IMR-90 (cell line): Measurements from ENCODE around the gene MIEF2. TPM values are rescaled to one million over a fixed set of nuclear protein-coding genes. Genes with fewer than 3 reads are reported as not detected.

Experiments
- ATAC-seq: fragments of 200-7000 bp; cut with Tn5 transposase; 2 replicates; pipeline ENCODE4 v1.9.1; 2020; ENCODE audit warnings: low read depth, mild to moderate bottlenecking, moderate library complexity
- BruUV-seq: library from RNA; stranded (reverse); fragments of 400-500 nt; replicated peaks from 2 replicates; lab custom pipeline; 2021; lab: Mats Ljungman, UMichigan
- CTCF ChIA-PET: fragments of 300-600 bp; formaldehyde crosslinking; extraction: SDS; loops from one replicate; lab custom pipeline; 2021; ENCODE audit warnings: antibody characterized with exemption; lab: Yijun Ruan, JAX
- POLR2A ChIA-PET: fragments of 300-600 bp; sonication (Branson Sonifier 250); formaldehyde crosslinking; loops from one replicate; lab custom pipeline; 2022; ENCODE audit warnings: antibody characterized with exemption; ENCODE audit not compliant: unreplicated experiment; lab: Charles Lee
- DNase-seq: peaks from one replicate; pipeline ENCODE4 v3.0.0; 2013
- H2AFZ ChIP-seq: replicated peaks from 2 replicates; pipeline ENCODE3; 2013; ENCODE audit warnings: low read length, mild to moderate bottlenecking; ENCODE audit not compliant: poor library complexity
- H2AK5ac ChIP-seq: 2 replicates; pipeline ENCODE4 v1.6.1; 2013; ENCODE audit warnings: low read depth, low read length, inconsistent platforms
- H2AK9ac ChIP-seq: replicated peaks from 2 replicates; pipeline ENCODE3; 2013; ENCODE audit warnings: mild to moderate bottlenecking, low read depth, low read length, moderate library complexity; ENCODE audit not compliant: poor library complexity
- H2BK120ac ChIP-seq: 2 replicates; pipeline ENCODE4 v1.6.1; 2013; ENCODE audit warnings: low read depth, low read length, inconsistent platforms
- H2BK15ac ChIP-seq: 3 replicates; pipeline ENCODE4 v1.6.1; 2013; ENCODE audit warnings: low read depth, low read length, inconsistent platforms
- H2BK20ac ChIP-seq: 2 replicates; pipeline ENCODE4 v1.6.1; 2013; ENCODE audit warnings: low read depth, mild to moderate bottlenecking, inconsistent platforms, low read length, moderate library complexity
- H2BK5ac ChIP-seq: 2 replicates; pipeline ENCODE4 v1.6.1; 2013; ENCODE audit warnings: mild to moderate bottlenecking, low read depth, low read length, inconsistent platforms; ENCODE audit not compliant: poor library complexity, severe bottlenecking
- H3K14ac ChIP-seq: replicated peaks from 2 replicates; pipeline ENCODE4 v1.6.1; 2013; ENCODE audit warnings: low read depth, low read length, inconsistent platforms
- H3K18ac ChIP-seq: 2 replicates; pipeline ENCODE4 v1.6.1; 2013; ENCODE audit warnings: low read depth, low read length, control low read depth
- H3K23ac ChIP-seq: 2 replicates; pipeline ENCODE4 v1.6.1; 2013; ENCODE audit warnings: low read depth, low read length, inconsistent platforms
- H3K27ac ChIP-seq: 2 replicates; pipeline ENCODE4 v1.5.1; 2013; ENCODE audit warnings: mild to moderate bottlenecking, control low read depth, low read length; ENCODE audit not compliant: insufficient read depth
- H3K27me3 ChIP-seq: 2 replicates; pipeline ENCODE4 v1.6.1; 2013; ENCODE audit warnings: low read length; ENCODE audit not compliant: control insufficient read depth, insufficient read depth
- H3K36me3 ChIP-seq: 2 replicates; pipeline ENCODE4 v1.6.1; 2013; ENCODE audit warnings: low read length, mixed read lengths; ENCODE audit not compliant: control insufficient read depth, insufficient read depth
- H3K4ac ChIP-seq: 2 replicates; pipeline ENCODE4 v1.6.1; 2013; ENCODE audit warnings: low read depth, low read length, inconsistent platforms
- H3K4me1 ChIP-seq: 2 replicates; pipeline ENCODE4 v1.6.1; 2013; ENCODE audit warnings: low read length, mixed read lengths; ENCODE audit not compliant: control insufficient read depth, insufficient read depth
- H3K4me2 ChIP-seq: 2 replicates; pipeline ENCODE4 v1.6.1; 2013; ENCODE audit warnings: low read depth, mild to moderate bottlenecking, control low read depth, low read length, moderate library complexity
- H3K4me3 ChIP-seq: 2 replicates; pipeline ENCODE4 v1.5.1; 2013; ENCODE audit warnings: low read depth, mild to moderate bottlenecking, control low read depth, low read length, moderate library complexity; ENCODE audit not compliant: insufficient read depth
- H3K56ac ChIP-seq: 2 replicates; pipeline ENCODE4 v1.6.1; 2013; ENCODE audit warnings: low read length, inconsistent platforms; ENCODE audit not compliant: insufficient read depth; ENCODE audit errors: extremely low read depth
- H3K79me1 ChIP-seq, 2 experiments: 2 replicates each; pipeline ENCODE4 v1.6.1; 2013; ENCODE audit warnings: low read length in 2 of 2, inconsistent platforms in 1 of 2, low read depth in 1 of 2
- H3K9ac ChIP-seq: 2 replicates; pipeline ENCODE4 v1.6.1; 2013; ENCODE audit warnings: low read depth, low read length, control low read depth
- H3K9me1 ChIP-seq: 2 replicates; pipeline ENCODE4 v1.6.1; 2013; ENCODE audit warnings: low read length, inconsistent platforms; ENCODE audit not compliant: insufficient read depth
- H3K9me3 ChIP-seq: 2 replicates; pipeline ENCODE4 v1.6.1; 2013; ENCODE audit warnings: low read length; ENCODE audit not compliant: control insufficient read depth, insufficient read depth
- H4K20me1 ChIP-seq: 2 replicates; pipeline ENCODE4 v1.6.1; 2013; ENCODE audit warnings: low read length, inconsistent platforms; ENCODE audit not compliant: insufficient read depth
- H4K5ac ChIP-seq: 2 replicates; pipeline ENCODE4 v1.6.1; 2013; ENCODE audit warnings: mild to moderate bottlenecking, low read depth, low read length, control low read depth
- H4K8ac ChIP-seq, 2 experiments: 2 replicates each; pipeline ENCODE4 v1.6.1; 2013; ENCODE audit warnings: low read depth in 2 of 2, low read length in 2 of 2, control low read depth in 1 of 2, inconsistent platforms in 1 of 2
- H4K91ac ChIP-seq: 2 replicates; pipeline ENCODE4 v1.6.1; 2013; ENCODE audit warnings: low read depth, low read length, inconsistent platforms; ENCODE audit not compliant: insufficient read depth
- BHLHE40 ChIP-seq: fragments of 150-350 bp; IDR thresholded peaks from 2 replicates; pipeline ENCODE4 v1.6.1; 2016; ENCODE audit warnings: mild to moderate bottlenecking, low read depth, low read length
- CEBPB ChIP-seq: IDR thresholded peaks from 2 replicates; pipeline ENCODE4 v1.6.1; 2012; ENCODE audit warnings: low read depth, low read length, improper control_type of control experiment
- CHD1 ChIP-seq: IDR thresholded peaks from 2 replicates; pipeline ENCODE4 v1.6.1; 2012; ENCODE audit warnings: low read depth, low read length, improper control_type of control experiment
- CTCF ChIP-seq: conservative IDR thresholded peaks from 2 replicates; pipeline ENCODE4 v1.5.1; 2012; ENCODE audit warnings: mild to moderate bottlenecking, low read depth, low read length, improper control_type of control experiment
- ELK1 ChIP-seq: fragments of 150-350 bp; IDR thresholded peaks from 2 replicates; pipeline ENCODE4 v1.6.1; 2016; ENCODE audit warnings: low read depth, mild to moderate bottlenecking, low read length, moderate library complexity, borderline replicate concordance
- FOS ChIP-seq: fragments of 150-350 bp; IDR thresholded peaks from 2 replicates; pipeline ENCODE4 v1.6.1; 2016; ENCODE audit warnings: low read depth, low read length
- MAFK ChIP-seq: IDR thresholded peaks from 2 replicates; pipeline ENCODE4 v1.6.1; 2012; ENCODE audit warnings: low read depth, low read length, improper control_type of control experiment
- MAZ ChIP-seq: IDR thresholded peaks from 2 replicates; pipeline ENCODE4 v1.6.1; 2012; ENCODE audit warnings: low read depth, mild to moderate bottlenecking, low read length, improper control_type of control experiment, moderate library complexity, borderline replicate concordance
- MXI1 ChIP-seq: IDR thresholded peaks from 2 replicates; pipeline ENCODE4 v1.6.1; 2012; ENCODE audit warnings: low read depth, mild to moderate bottlenecking, low read length, moderate library complexity, borderline replicate concordance
- NFE2L2 ChIP-seq: fragments of 150-350 bp; IDR thresholded peaks from 2 replicates; pipeline ENCODE4 v1.6.1; 2016; ENCODE audit warnings: low read depth, mild to moderate bottlenecking, low read length
- POLR2A ChIP-seq: IDR thresholded peaks from 2 replicates; pipeline ENCODE4 v1.6.1; 2012; ENCODE audit warnings: mild to moderate bottlenecking, low read depth, low read length
- RCOR1 ChIP-seq: IDR thresholded peaks from 2 replicates; pipeline ENCODE4 v1.6.1; 2012; ENCODE audit warnings: mild to moderate bottlenecking, low read length, improper control_type of control experiment; ENCODE audit not compliant: insufficient replicate concordance
- RFX5 ChIP-seq: IDR thresholded peaks from 2 replicates; pipeline ENCODE4 v1.8.0; 2012; ENCODE audit warnings: low read depth, mild to moderate bottlenecking, low read length, moderate library complexity
- SMC3 ChIP-seq: fragments of 150-350 bp; IDR thresholded peaks from 2 replicates; pipeline ENCODE4 v1.6.1; 2016; ENCODE audit warnings: low read depth, mild to moderate bottlenecking, antibody characterized with exemption, low read length, moderate library complexity
- USF2 ChIP-seq: fragments of 150-350 bp; IDR thresholded peaks from 2 replicates; pipeline ENCODE4 v1.6.1; 2017; ENCODE audit warnings: mild to moderate bottlenecking, antibody characterized with exemption, low read length, low read depth
- WGBS, 2 experiments: methylation state at CpG; one replicate each; pipeline versions ENCODE4 v1.1.5 to v1.1.7; 2013; ENCODE audit warnings: missing lambda C conversion rate in 2 of 2; ENCODE audit not compliant: insufficient read length in 1 of 2; ENCODE audit errors: extremely low coverage in 2 of 2; 5-methylcytosine and 5-hydroxymethylcytosine counted together
- dilution Hi-C: fragments of 300-500 bp; cut with HindIII; formaldehyde crosslinking; loops from one replicate; pipeline ENCODE4 v1.14.3; 2018; ENCODE audit warnings: low sequenced_read_pairs; ENCODE audit not compliant: unreplicated experiment
- in situ Hi-C: fragments of 300-500 bp; cut with MboI; formaldehyde crosslinking; loops from 3 replicates; pipeline ENCODE4 v1.14.3; 2019; ENCODE audit warnings: low sequenced_read_pairs, inconsistent platforms, mixed read lengths
- intact Hi-C: fragments of 100-400 bp; cut with micrococcal nuclease; formaldehyde crosslinking; loops from 2 replicates; pipeline ENCODE4 v1.10.0; 2022
- polyA plus RNA-seq, 3 experiments: library from polyadenylated mRNA; depleted of rRNA; stranded (reverse); fragments of >200 nt; gene quantifications; 2 replicates each; pipeline ENCODE4 v1.2.3, GENCODE V29; 2012; ENCODE audit warnings: low replicate concordance in 1 of 3
- total RNA-seq: library from RNA; depleted of rRNA; stranded (reverse); fragments of >200 nt; gene quantifications from 2 replicates; pipeline ENCODE4 v1.2.3, GENCODE V29; 2012

MIEF2 gene
- total and polyA plus RNA-seq, 2 of the 4 experiments (the other 2 are of a cell fraction), result 9.1 to 26.6 TPM

GRCh38 chr17:18218756-18219415, 41.6 kb upstream of the MIEF2 start:
- peak; percentile 69 for ATAC-seq
- H3K23ac ChIP-seq, result no peak overlapping the region
- peak overlapping the region; percentile 3 for H2AK9ac ChIP-seq
- H2AK5ac ChIP-seq, result no peak overlapping the region; the same call in 1 of the 2 replicates
- no peaks in the 10 kb centered on the region for H3K9me3 ChIP-seq
- no peak overlapping the region for H2BK5ac ChIP-seq
- no peak overlapping the region for H2BK15ac ChIP-seq
- H3K9ac ChIP-seq, result no peak overlapping the region
- in situ Hi-C loops (no loop called here), dilution Hi-C loops (no loop called here), intact Hi-C loops (no loop called here)
- no peak overlapping the region; the same call in 1 of the 2 replicates for H3K4ac ChIP-seq
- H3K79me1 ChIP-seq, result no peaks in the 10 kb centered on the region
- H2BK120ac ChIP-seq, result no peak overlapping the region
- no peaks in the 10 kb centered on the region for H3K27me3 ChIP-seq
- H3K9me1 ChIP-seq, result peaks cover 14% of the 10 kb centered on the region
- peak overlapping the region in 1 of 2 experiments; percentile 52; a peak in 1 of 4 replicates for H4K8ac ChIP-seq
- ChIA-PET CTCF (interaction anchor here (0.6 kb wide), 1 partner anchor 132 kb away, joined by 3 read pairs; no protein-coding TSS in a partner anchor), POLR2A (no interaction called here)
- H4K91ac ChIP-seq, result no peak overlapping the region
- no peak overlapping the region for H3K56ac ChIP-seq
- H2BK20ac ChIP-seq, result peak overlapping the region; percentile 9; the same call in 1 of the 2 replicates
- DNase-seq, result peak; percentile 63
- 0% methylated on average over 1 of the region's 4 CpGs; no CpG with 5 or more reads in 1 of the 2 experiments for WGBS, 2 experiments
- no peak overlapping the region for H3K14ac ChIP-seq
- H3K18ac ChIP-seq, result no peak overlapping the region; the same call in 1 of the 2 replicates
- no TSS peak for BruUV-seq
- no peaks in the 10 kb centered on the region for H3K36me3 ChIP-seq
- H3K4me2 ChIP-seq, result no peak overlapping the region; the same call in 1 of the 2 replicates
- H3K4me1 ChIP-seq, result peaks cover 12% of the 10 kb centered on the region
- no peak overlapping the region for H3K27ac ChIP-seq
- peak overlapping the region; percentile 71 for H2AFZ ChIP-seq
- H3K4me3 ChIP-seq, result no peak overlapping the region
- 0 out of 2 replicates have a peak, but pooled peaks cover under 1% of the 10 kb centered on the region for H4K20me1 ChIP-seq
- H4K5ac ChIP-seq, result no peak overlapping the region
- TF ChIP-seq USF2, result no peak
- TF ChIP-seq POLR2A, result no peak
- no peak for TF ChIP-seq MAFK
- no peak for TF ChIP-seq RCOR1
- TF ChIP-seq SMC3, result no peak
- TF ChIP-seq NFE2L2, result no peak
- TF ChIP-seq RFX5, result no peak
- no peak for TF ChIP-seq MXI1
- no peak for TF ChIP-seq MAZ
- no peak for TF ChIP-seq CEBPB
- no peak for TF ChIP-seq ELK1
- TF ChIP-seq BHLHE40, result no peak
- no peak for TF ChIP-seq FOS
- TF ChIP-seq CTCF, result no peak
- no peak for TF ChIP-seq CHD1
